K562 (cell line): ENCODE data around the gene DMXL1. TPM values are rescaled to one million over a fixed set of nuclear protein-coding genes. Genes with fewer than 3 reads are reported as not detected.

Experiments used
- ARHGAP35 ChIP-seq: fragments of 450-650 bp; IDR thresholded peaks from 2 replicates; pipeline ENCODE4 v1.6.1; 2018; ENCODE audit not compliant: partially characterized antibody
- BHLHE40 ChIP-seq: IDR thresholded peaks from 2 replicates; pipeline ENCODE4 v1.6.1; 2011; ENCODE audit warnings: low read length, improper control_type of control experiment
- NELFE ChIP-seq: IDR thresholded peaks from 2 replicates; pipeline ENCODE4 v1.6.1; 2011; ENCODE audit warnings: mild to moderate bottlenecking; ENCODE audit not compliant: insufficient read depth, insufficient read length
- NFYB ChIP-seq: IDR thresholded peaks from 2 replicates; pipeline ENCODE4 v1.6.1; 2011; ENCODE audit warnings: mild to moderate bottlenecking, moderate library complexity; ENCODE audit not compliant: insufficient read length; ENCODE audit errors: extremely low read depth
- POLR2G ChIP-seq: fragments of 200-400 bp; formaldehyde crosslinking; IDR thresholded peaks from 2 replicates; pipeline ENCODE4 v1.6.1; 2017; ENCODE audit warnings: low read depth, mild to moderate bottlenecking, antibody characterized with exemption, low read length, moderate library complexity
- WHSC1 ChIP-seq: IDR thresholded peaks from one replicate; pipeline ENCODE4 v1.6.1; 2012; ENCODE audit warnings: low read length, control low read depth, inconsistent platforms
- ZBTB26 ChIP-seq: fragments of 450-650 bp; formaldehyde crosslinking; IDR thresholded peaks from 2 replicates; pipeline ENCODE4 v1.4.0; 2022; ENCODE audit warnings: missing genetic modification characterization
- ZFX ChIP-seq: sonication (generic); formaldehyde crosslinking; IDR thresholded peaks from 2 replicates; pipeline ENCODE4 v1.8.0; 2022; ENCODE audit warnings: mild to moderate bottlenecking, missing genetic modification reagents, moderate library complexity
- ZNF143 ChIP-seq: sonication (generic); formaldehyde crosslinking; IDR thresholded peaks from 2 replicates; pipeline ENCODE4 v1.9.0; 2022; ENCODE audit warnings: mild to moderate bottlenecking, missing genetic modification reagents
- ZNF263 ChIP-seq: sonication (generic); formaldehyde crosslinking; IDR thresholded peaks from 2 replicates; pipeline ENCODE4 v1.8.0; 2022; ENCODE audit warnings: mild to moderate bottlenecking, missing genetic modification reagents, borderline replicate concordance
- ZNF511 ChIP-seq: sonication (generic); formaldehyde crosslinking; IDR thresholded peaks from 2 replicates; pipeline ENCODE4 v1.8.0; 2022; ENCODE audit warnings: mild to moderate bottlenecking, missing genetic modification reagents
- polyA plus RNA-seq, 8 experiments: library from polyadenylated mRNA; depleted of rRNA in 4 of 8; stranded (reverse) in 5 of 8; unstranded in 3 of 8; fragments of >200 nt; fragmentation: Nextera tagmentation in 2 of 8; fragmentation: Illumina TruSeq in 1 of 8; extraction: Ambion mirVana in 2 of 8; extraction: Trizol in 1 of 8; gene quantifications; 2 replicates each; pipeline versions ENCODE4 v1.2.1 to v1.2.3, GENCODE V29; 2011 to 2014; ENCODE audit warnings: inconsistent platforms in 1 of 8, missing spikeins in 1 of 8
- total RNA-seq, 7 experiments: library from RNA; depleted of rRNA in 6 of 7; stranded (reverse); fragments of >200 nt in 6 of 7; fragmentation: Illumina TruSeq in 2 of 7; extraction: Trizol in 2 of 7; gene quantifications; 2 replicates each; pipeline versions ENCODE4 v1.2.1 to v1.2.3, GENCODE V29; 2011 to 2021; ENCODE audit warnings: low replicate concordance in 1 of 7
- TF ChIP-seq, protein P1 (sequence below), 2 experiments: IDR thresholded peaks in 1 of 2; conservative IDR thresholded peaks in 1 of 2; 2 replicates each; pipeline ENCODE4 v1.6.1; 2016; ENCODE audit warnings: low read depth in 2 of 2, mild to moderate bottlenecking in 1 of 2, missing compliant biosample characterization in 1 of 2, missing genetic modification characterization in 1 of 2, moderate library complexity in 1 of 2
- TF ChIP-seq, protein P2 (sequence below): sonication (generic); formaldehyde crosslinking; IDR thresholded peaks from 2 replicates; pipeline ENCODE4 v1.8.0; 2022; ENCODE audit warnings: mild to moderate bottlenecking, missing genetic modification reagents
- TF ChIP-seq, protein P3 (sequence below): fragments of 450-650 bp; IDR thresholded peaks from 2 replicates; pipeline ENCODE4 v1.6.1; 2016

The DMXL1 gene
- total and polyA plus RNA-seq, 9 of the 15 experiments (the other 6 are each of a cell fraction or from before 2014, with no cell fraction given): 8.3 to 40.3 (median 30.6) TPM

DNA sequence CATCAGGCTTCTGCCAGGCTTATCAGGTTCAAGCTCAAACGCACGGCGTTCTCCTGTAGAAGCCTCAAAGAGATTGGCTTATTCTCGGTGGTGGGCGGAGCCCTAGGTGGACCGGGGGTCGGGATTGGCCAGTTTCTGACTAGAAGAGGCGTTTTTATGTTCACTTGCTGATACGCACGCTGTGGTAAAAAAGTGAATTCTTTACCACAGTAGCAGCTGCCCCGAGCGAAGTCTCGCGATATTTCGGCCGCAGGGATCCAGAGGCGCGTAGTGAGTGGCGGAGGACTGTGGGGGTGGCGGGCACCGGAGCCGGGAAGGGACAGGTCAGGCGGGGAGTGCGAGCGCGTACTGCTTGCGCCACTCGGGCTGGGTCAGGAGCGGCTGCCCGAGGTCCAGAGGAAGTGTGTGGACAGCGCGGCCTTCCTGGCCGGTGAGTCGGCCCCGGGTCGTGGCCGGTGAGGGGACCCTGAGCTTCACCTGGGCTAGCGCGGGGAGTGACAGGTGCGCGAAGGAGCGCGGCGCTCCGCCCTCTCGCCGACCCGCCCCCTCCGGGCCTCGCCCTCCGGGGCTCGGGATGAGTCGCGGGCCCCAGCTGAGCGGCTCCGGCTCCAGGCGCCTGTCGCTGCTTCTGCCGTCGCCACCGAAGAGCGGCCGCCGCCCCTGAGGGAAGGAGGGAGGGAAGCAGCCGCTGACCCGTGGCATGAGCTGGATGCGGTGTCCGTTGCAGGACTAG lies at the start of gene DMXL1 (continued):
- TF ChIP-seq, protein P1, sequence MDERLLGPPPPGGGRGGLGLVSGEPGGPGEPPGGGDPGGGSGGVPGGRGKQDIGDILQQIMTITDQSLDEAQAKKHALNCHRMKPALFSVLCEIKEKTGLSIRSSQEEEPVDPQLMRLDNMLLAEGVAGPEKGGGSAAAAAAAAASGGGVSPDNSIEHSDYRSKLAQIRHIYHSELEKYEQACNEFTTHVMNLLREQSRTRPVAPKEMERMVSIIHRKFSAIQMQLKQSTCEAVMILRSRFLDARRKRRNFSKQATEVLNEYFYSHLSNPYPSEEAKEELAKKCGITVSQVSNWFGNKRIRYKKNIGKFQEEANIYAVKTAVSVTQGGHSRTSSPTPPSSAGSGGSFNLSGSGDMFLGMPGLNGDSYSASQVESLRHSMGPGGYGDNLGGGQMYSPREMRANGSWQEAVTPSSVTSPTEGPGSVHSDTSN (CRISPR knock-in tag; IDR thresholded peaks at IDR 0.05; ENCODE audit: low read depth): peak; percentile 50; the same call in 1 of the 2 replicates
- TF ChIP-seq, protein P1 (tag; conservative IDR thresholded peaks at IDR 0.05; ENCODE audit: low read depth): peak; percentile 40; the same call in 1 of the 2 replicates
- TF ChIP-seq POLR2G (peak; percentile 96), ZNF263 (CRISPR knock-in tag) (peak; percentile 48; the same call in 1 of the 2 replicates), NFYB (peak; percentile 76), ZFX (peak; percentile 92), ARHGAP35 (peak; percentile 96), ZBTB26 (CRISPR knock-in tag) (no peak), WHSC1 (no peak), NELFE (no peak), ZNF511 (CRISPR knock-in tag) (peak; percentile 84), ZNF143 (CRISPR knock-in tag) (peak; percentile 59; the same call in 1 of the 2 replicates), BHLHE40 (peak; percentile 34; the same call in 1 of the 2 replicates)
- TF ChIP-seq, protein P2, sequence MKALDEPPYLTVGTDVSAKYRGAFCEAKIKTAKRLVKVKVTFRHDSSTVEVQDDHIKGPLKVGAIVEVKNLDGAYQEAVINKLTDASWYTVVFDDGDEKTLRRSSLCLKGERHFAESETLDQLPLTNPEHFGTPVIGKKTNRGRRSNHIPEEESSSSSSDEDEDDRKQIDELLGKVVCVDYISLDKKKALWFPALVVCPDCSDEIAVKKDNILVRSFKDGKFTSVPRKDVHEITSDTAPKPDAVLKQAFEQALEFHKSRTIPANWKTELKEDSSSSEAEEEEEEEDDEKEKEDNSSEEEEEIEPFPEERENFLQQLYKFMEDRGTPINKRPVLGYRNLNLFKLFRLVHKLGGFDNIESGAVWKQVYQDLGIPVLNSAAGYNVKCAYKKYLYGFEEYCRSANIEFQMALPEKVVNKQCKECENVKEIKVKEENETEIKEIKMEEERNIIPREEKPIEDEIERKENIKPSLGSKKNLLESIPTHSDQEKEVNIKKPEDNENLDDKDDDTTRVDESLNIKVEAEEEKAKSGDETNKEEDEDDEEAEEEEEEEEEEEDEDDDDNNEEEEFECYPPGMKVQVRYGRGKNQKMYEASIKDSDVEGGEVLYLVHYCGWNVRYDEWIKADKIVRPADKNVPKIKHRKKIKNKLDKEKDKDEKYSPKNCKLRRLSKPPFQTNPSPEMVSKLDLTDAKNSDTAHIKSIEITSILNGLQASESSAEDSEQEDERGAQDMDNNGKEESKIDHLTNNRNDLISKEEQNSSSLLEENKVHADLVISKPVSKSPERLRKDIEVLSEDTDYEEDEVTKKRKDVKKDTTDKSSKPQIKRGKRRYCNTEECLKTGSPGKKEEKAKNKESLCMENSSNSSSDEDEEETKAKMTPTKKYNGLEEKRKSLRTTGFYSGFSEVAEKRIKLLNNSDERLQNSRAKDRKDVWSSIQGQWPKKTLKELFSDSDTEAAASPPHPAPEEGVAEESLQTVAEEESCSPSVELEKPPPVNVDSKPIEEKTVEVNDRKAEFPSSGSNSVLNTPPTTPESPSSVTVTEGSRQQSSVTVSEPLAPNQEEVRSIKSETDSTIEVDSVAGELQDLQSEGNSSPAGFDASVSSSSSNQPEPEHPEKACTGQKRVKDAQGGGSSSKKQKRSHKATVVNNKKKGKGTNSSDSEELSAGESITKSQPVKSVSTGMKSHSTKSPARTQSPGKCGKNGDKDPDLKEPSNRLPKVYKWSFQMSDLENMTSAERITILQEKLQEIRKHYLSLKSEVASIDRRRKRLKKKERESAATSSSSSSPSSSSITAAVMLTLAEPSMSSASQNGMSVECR (CRISPR knock-in tag): peak; percentile 99
- TF ChIP-seq, protein P3, sequence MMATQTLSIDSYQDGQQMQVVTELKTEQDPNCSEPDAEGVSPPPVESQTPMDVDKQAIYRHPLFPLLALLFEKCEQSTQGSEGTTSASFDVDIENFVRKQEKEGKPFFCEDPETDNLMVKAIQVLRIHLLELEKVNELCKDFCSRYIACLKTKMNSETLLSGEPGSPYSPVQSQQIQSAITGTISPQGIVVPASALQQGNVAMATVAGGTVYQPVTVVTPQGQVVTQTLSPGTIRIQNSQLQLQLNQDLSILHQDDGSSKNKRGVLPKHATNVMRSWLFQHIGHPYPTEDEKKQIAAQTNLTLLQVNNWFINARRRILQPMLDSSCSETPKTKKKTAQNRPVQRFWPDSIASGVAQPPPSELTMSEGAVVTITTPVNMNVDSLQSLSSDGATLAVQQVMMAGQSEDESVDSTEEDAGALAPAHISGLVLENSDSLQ: peak; percentile 94
